Subcutaneous adipose tissue (tissue), 4 donors: ENCODE data around the gene KRTAP10-5. TPM values are rescaled to one million over a fixed set of nuclear protein-coding genes. Genes with fewer than 3 reads are reported as not detected.
"Not testable (repeated sequence)": the region's sequence is repeated elsewhere in the genome, so short reads cannot be mapped to it uniquely, and the experiment has no call there.

Experiments
- CTCF ChIP-seq: fragments of 450-650 bp; IDR thresholded peaks from one replicate; pipeline ENCODE4 v1.5.1; 2016; ENCODE audit warnings: low read depth, mild to moderate bottlenecking, control low read depth, antibody characterized with exemption, moderate library complexity
- total RNA-seq, 4 donors: library from RNA; depleted of rRNA; stranded (reverse); fragments of >200 nt; gene quantifications; one replicate each; pipeline ENCODE4 v1.1.0, GENCODE V29; 2016

Gene KRTAP10-5
- total RNA-seq, 4 donors from 2014 or later, result not detected

GRCh38 chr21:44603911-44604310 lies 23.5 kb upstream of the KRTAP10-5 start:
- no peak for TF ChIP-seq CTCF

- no peak for TF ChIP-seq CTCF
Observed at GRCh38 chr21:44603109-44603875, 22.9 kb upstream of the KRTAP10-5 start.

GRCh38 chr21:44602463-44602850 lies 22.1 kb upstream of the KRTAP10-5 start:
- TF ChIP-seq CTCF, result no peak

GRCh38 chr21:44601596-44602462 lies 21.4 kb upstream of the KRTAP10-5 start:
- no peak for TF ChIP-seq CTCF

- TF ChIP-seq CTCF, result not testable (repeated sequence)
Observed at GRCh38 chr21:44600118-44600978, 19.9 kb upstream of the KRTAP10-5 start, which contains the start of gene KRTAP10-7. KRTAP10-7 (plus strand) TSS chr21:44600597; CDS start chr21:44600622, 25 bp downstream.

GRCh38 chr21:44599264-44600029 lies 19.0 kb upstream of the KRTAP10-5 start:
- TF ChIP-seq CTCF, result no peak
